MG63 (cell line): ENCODE data around the gene GNB5. TPM values are rescaled to one million over a fixed set of nuclear protein-coding genes. Genes with fewer than 3 reads are reported as not detected.

Source experiments
- DNase-seq: peaks from one replicate; pipeline ENCODE4 v3.0.0-alpha.2; 2020
- H3K27me3 ChIP-seq: fragments of 250-450 bp; sonication (Bioruptor Pico); 2 replicates; pipeline ENCODE4 v1.5.1; 2020; ENCODE audit warnings: mild to moderate bottlenecking, moderate library complexity
- H3K36me3 ChIP-seq: fragments of 250-450 bp; sonication (Bioruptor Pico); 2 replicates; pipeline ENCODE4 v1.5.1; 2020; ENCODE audit warnings: mild to moderate bottlenecking, moderate library complexity
- H3K4me3 ChIP-seq: fragments of 250-450 bp; sonication (Bioruptor Pico); 2 replicates; pipeline ENCODE4 v1.5.1; 2020; ENCODE audit warnings: mild to moderate bottlenecking, moderate library complexity
- H3K9me3 ChIP-seq: fragments of 250-450 bp; sonication (Bioruptor Pico); 2 replicates; pipeline ENCODE4 v1.5.1; 2020; ENCODE audit warnings: mild to moderate bottlenecking, moderate library complexity
- total RNA-seq: library from RNA; depleted of rRNA; stranded (reverse); fragments of >200 nt; shearing (Covaris generic); gene quantifications from 2 replicates; pipeline ENCODE4 v1.2.3, GENCODE V29; 2014; ENCODE audit warnings: low replicate concordance; rRNA removed

Gene GNB5
- total RNA-seq, 1 experiment from 2014 or later = 18.9 TPM

- Histone ChIP-seq H3K4me3 (no peak overlapping the region), H3K36me3 (no peaks in the 10 kb centered on the region), H3K9me3 (no peaks in the 10 kb centered on the region; the same call in 1 of the 2 replicates), H3K27me3 (no peaks in the 10 kb centered on the region)
- DNase-seq = no peak
Observed at GRCh38 chr15:52080031-52080430, 111.2 kb downstream of the GNB5 start.

DNA sequence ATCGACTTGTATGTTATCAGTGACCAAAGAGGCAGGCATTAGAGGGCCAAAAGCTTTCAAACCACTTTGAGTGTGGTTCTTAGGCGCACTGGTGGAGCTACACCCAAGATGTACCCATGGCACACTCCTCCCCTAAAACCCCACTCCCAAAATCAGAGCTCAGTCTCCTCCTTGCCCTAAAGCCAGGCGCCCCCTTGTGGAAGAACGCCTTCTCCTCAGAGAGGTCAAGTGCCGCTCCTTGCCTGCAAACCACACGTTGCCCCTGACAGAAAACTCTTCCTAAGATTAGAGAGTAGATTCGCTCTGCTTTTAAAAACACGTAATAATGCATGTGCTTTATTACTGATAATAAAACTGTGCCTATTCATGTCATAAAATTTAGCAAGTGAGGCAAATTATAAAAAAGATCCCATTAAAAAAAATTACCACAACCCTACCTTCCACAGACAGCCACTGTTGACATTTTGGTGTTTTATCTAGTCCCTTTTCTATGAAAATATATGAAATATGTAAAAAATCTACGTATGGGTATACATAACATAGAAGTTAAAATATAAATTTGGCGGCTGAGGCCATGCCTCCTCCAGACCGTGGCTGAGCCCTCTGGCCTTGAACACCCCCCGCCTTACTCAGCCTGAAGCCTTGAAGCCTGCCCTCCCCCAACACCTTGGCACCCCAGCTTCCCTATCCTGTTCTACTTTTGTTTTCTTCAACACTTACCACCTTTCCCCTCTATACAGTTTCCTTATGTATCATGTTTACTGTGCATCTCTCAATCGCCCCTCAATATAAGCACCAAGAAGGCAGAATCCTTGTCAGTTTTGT, 112.1 kb downstream of the GNB5 start:
- H3K9me3 ChIP-seq = no peaks in the 10 kb centered on the region
- H3K4me3 ChIP-seq = no peak overlapping the region
- H3K36me3 ChIP-seq = no peaks in the 10 kb centered on the region
- H3K27me3 ChIP-seq = no peaks in the 10 kb centered on the region
- DNase-seq = peak; percentile 69

GRCh38 chr15:52078197-52078875, 112.9 kb downstream of the GNB5 start:
- DNase-seq = no peak
- Histone ChIP-seq H3K27me3 (no peaks in the 10 kb centered on the region), H3K9me3 (no peaks in the 10 kb centered on the region), H3K36me3 (no peaks in the 10 kb centered on the region), H3K4me3 (no peak overlapping the region)

DNA sequence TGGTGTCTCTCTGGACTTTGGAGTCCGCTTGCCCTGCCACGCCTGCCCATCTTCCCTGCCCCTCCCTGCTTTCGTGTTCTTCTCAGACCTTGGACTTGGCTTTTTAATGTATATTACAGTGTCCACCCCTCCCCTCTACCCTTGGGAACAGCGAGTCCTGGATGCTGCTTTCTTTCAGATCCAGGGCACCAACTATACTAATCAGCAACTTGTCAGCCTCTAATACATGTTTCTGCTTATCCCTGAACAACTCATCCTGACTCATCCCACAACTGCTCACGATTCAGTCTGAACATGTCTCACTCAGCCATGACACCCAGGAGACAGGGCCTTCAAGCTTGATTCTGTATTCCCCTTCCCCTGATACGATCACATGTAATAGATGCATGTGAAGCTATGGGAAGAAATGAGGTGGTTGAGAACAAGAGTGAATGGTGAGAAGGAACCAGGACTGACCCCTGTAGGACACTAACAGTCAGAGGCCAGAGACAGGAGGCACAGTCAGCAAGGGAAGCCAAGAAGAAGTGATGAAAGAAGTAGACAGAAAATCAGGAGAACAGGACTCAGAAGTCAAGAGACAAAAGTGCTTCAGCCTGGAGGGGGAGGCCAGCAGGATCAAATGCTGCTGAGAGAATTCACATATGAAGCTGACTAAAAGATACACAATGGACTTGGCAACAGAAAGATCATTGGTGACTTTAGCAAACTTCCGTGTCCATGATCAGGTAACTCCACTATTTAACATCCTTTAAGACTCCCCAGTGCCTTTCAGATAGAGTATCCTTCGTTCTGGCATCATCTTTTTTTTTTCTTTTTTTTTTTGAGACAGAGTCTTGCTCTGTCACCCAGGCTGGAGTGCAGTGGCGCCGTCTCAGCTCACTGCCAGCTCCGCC, 114.1 kb downstream of the GNB5 start:
- no peaks in the 10 kb centered on the region for H3K36me3 ChIP-seq
- no peaks in the 10 kb centered on the region for H3K27me3 ChIP-seq
- H3K4me3 ChIP-seq = no peak overlapping the region
- peak; percentile 81 for DNase-seq
- no peaks in the 10 kb centered on the region for H3K9me3 ChIP-seq

DNA sequence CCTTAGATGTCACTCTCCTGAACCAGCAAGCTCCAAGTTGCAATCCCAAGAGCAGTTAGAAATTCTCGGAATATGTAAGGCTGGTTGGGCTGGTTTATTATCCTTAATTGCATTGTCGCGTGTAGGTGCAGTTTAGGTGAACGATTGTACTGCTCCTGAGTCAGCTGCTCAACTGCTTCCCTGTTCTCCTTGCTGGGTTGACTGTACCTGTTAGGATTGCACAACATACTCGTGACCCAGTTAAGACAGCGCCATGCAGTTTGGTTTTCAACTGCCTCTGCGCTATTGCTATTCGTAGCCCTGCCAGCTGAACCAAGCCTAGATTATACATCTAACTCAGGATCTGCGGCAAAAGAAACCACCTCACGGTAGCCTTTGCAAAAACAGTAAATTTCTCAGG, 119.6 kb downstream of the GNB5 start:
- DNase-seq = no peak
- no peaks in the 10 kb centered on the region for H3K36me3 ChIP-seq
- H3K4me3 ChIP-seq = no peak overlapping the region
- no peaks in the 10 kb centered on the region for H3K9me3 ChIP-seq
- H3K27me3 ChIP-seq = no peaks in the 10 kb centered on the region

DNA sequence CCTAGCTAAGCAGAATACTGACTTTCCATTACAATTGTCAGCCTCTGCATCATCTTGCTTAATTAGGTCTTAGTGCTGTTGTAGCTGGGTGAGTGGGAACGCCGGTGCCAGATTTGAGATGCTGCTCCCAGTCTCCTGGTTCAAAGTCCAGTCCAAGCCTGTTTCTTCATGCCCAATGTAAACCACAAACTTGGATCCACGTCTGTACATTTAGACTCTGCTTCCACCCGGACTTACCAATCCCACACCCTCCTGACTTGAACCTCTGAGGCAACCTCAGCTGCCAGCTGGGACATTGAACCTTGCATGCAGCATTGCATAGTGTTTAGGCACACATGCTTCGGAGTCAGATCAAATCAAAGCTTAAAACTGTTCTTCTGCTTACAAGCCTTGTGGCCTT, 121.6 kb downstream of the GNB5 start:
- peak; percentile 49 for DNase-seq
- Histone ChIP-seq H3K27me3 (no peaks in the 10 kb centered on the region), H3K36me3 (peaks cover 14% of the 10 kb centered on the region), H3K9me3 (no peaks in the 10 kb centered on the region), H3K4me3 (no peak overlapping the region)

DNA sequence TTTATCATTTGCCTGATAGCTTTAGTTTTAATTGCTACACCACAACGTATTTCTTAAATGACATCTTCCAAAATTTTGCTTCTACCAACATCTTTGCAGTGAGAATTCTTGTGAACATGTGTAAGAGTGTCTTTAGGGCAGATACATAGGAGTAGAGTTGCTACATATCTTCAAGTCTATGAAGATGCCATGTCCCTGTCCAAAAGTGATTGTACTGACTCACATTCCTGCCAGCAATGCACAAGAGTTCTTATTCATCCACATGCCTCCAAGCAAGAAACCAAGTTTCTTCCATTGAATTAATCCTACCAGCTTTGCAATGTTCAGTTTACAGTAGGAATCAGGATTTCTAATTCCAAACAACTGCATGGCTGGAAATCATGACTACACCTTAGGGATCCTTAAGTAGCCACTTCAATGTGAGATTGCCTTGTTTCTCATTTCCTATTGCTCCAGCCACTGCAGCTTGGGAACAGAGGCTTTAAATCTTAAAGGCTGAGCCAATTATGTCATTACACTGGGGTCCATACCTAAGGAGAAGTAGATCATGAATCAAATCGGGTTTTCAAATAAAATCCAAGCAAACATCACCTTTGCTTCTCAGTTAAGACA, 123.1 kb downstream of the GNB5 start:
- DNase-seq = no peak
- no peaks in the 10 kb centered on the region for H3K27me3 ChIP-seq

DNA sequence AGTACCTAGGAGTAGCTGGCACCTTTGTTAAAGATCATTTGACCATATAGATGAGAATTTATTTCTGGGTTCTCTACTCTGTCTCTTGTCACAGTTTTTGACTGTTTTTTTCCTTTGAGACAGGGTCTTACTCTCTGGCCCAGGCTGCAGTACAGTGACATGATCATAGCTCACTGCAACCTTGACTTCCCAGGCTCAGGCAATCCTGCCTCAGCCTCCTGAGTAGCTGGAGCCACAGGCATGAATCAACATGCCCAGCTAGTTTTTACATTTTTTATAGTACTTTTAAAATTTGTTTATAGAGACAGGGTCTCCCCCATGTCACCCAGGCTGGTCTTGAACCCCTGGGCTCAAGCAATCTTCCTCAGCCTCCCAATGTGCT, 123.7 kb downstream of the GNB5 start:
- no peak overlapping the region for H3K4me3 ChIP-seq
- no peaks in the 10 kb centered on the region for H3K9me3 ChIP-seq
- no peak for DNase-seq
- H3K36me3 ChIP-seq = peaks cover 33% of the 10 kb centered on the region
- no peaks in the 10 kb centered on the region for H3K27me3 ChIP-seq

More for the DNA sequence above, 123.1 kb downstream of the GNB5 start:
- Histone ChIP-seq H3K9me3 (no peaks in the 10 kb centered on the region), H3K4me3 (no peak overlapping the region), H3K36me3 (peaks cover 27% of the 10 kb centered on the region)

DNA sequence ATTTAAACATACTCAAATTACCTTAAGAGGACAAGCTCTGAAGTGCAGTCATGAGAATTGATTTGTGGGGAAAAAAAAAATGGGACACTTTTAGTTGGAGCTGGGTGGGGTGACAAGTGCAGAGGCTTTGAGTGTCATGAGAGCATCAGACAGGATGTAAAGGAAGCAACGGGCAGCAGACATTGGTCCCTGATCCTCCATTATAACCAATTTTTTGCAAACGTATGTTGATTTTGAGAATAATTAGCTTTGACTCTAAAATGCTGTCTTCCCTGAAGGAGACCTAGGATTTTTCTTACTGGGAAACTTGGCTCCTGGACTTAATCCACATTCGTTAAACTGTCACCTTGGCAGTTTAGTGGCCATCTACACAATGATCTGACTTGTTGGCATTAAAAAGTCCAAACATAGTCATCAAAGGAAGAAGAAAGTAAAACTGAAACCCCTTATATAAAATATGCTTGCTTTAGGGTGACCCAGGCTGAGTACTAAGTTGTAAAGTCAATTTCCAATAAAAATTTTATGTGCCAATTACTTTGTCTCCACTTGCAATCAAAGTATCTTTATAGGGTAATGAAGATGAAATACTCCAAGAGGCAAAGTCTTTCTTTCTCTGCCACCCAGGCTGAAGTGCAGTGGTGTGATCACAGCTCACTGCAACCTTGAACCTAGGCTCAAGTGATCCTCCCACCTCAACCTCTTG, 124.2 kb downstream of the GNB5 start:
- Histone ChIP-seq H3K27me3 (no peaks in the 10 kb centered on the region), H3K36me3 (peaks cover 38% of the 10 kb centered on the region), H3K4me3 (no peak overlapping the region), H3K9me3 (no peaks in the 10 kb centered on the region)
- DNase-seq = no peak

Other genes starting within 250 kb of the GNB5 start
- 30.5 and 42.9 TPM in 2 replicates for gene LEO1, start 219.6 kb downstream of the GNB5 start, total RNA-seq
- 36.3 and 67.2 TPM in 2 replicates for gene MAPK6, start 172.2 kb downstream of the GNB5 start, total RNA-seq
- not detected in 2 replicates for gene BCL2L10, start 78.6 kb downstream of the GNB5 start, total RNA-seq
- gene MYO5C, start 104.4 kb upstream of the GNB5 start, total RNA-seq = not detected in 2 replicates